Measurements from ENCODE around the gene PALLD. TPM values are rescaled to one million over a fixed set of nuclear protein-coding genes. Genes with fewer than 3 reads are reported as not detected.

The PALLD gene
- total RNA-seq, 4 donors from 2014 or later = 58.5 to 164 (median 84.2) TPM

DNA sequence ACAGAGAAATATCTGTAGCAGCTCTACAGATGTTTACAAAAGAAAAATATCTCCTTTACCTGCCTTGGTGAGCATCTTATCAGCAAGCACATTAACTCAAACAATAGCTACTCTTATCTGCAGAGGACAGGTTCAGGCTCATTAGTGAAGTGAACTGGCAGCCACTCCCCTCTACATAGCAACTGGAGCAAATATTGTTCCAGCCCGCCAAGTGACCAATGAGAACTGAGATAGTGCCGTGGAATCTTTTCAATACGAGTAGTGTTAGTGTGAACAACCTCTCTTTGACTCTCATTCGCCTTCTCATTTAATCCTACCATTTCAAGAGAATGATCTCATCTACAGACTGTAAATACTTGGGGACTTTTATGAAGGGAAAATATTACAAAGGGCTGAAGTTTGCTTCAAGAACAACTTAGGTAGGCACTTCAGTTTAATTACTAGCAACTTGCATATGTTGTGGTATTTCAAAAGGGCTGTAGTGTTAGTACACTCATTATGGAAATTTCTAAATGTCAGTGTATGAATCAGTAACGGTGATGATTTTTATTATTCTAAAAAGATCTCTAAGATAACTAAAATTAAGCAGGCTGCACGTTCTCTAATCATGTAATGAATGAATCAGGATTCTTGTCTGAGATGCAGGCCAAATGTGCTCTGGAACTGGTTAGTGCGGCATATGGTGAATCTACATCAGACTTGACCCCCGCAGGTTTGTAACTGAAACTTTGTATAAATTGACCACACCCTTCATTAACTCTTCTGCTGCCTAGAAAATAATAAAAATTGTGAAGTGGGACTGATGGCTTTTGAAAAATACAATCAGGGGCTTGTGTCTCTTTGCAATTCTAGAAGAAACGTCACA lies 72.4 kb downstream of the PALLD start:
- TF ChIP-seq, protein P1, sequence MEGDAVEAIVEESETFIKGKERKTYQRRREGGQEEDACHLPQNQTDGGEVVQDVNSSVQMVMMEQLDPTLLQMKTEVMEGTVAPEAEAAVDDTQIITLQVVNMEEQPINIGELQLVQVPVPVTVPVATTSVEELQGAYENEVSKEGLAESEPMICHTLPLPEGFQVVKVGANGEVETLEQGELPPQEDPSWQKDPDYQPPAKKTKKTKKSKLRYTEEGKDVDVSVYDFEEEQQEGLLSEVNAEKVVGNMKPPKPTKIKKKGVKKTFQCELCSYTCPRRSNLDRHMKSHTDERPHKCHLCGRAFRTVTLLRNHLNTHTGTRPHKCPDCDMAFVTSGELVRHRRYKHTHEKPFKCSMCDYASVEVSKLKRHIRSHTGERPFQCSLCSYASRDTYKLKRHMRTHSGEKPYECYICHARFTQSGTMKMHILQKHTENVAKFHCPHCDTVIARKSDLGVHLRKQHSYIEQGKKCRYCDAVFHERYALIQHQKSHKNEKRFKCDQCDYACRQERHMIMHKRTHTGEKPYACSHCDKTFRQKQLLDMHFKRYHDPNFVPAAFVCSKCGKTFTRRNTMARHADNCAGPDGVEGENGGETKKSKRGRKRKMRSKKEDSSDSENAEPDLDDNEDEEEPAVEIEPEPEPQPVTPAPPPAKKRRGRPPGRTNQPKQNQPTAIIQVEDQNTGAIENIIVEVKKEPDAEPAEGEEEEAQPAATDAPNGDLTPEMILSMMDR (IDR thresholded peaks at IDR 0.05) = no peak
- no peak for DNase-seq (ENCODE audit: low spot score)
- no peak for ATAC-seq (ENCODE audit: low FRiP score)

DNA sequence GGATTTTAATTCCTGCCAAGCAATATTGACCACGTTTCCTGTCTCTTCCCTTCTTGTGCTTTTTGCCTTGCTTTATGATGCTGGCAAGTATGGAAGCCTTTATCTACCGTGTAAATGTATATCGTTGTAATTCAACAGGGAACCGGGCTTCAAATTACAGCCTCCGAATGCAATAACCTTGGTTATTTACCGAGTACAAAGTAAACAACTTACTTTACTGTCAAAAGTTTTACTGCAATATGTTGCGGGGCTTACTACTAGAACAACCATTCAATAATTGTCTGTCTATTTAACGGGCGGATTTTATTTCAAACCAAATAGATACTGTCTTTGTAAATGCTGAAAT lies 73.1 kb downstream of the PALLD start:
- ATAC-seq (ENCODE audit: low FRiP score) = no peak
- DNase-seq (ENCODE audit: low spot score) = no peak
- TF ChIP-seq, protein P1 (IDR thresholded peaks at IDR 0.05) = no peak

DNA sequence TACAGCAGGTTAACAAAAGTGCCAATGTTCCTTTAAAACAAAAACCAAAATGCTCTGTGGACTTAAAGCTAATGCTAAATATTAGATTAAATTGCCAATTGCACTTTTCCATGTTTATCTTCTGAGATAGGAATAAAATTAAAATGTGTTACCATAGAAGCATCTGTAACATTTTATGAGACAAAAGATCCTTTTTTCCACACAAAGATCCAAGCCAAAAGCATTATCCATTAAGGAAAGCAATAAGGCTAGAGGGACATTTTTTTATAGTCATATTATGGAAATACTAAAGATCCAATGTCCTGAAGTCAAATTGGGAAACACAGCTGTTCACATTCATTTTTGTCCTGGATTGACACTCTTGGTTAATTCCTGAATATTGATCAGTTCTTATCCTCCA lies 73.6 kb downstream of the PALLD start:
- TF ChIP-seq, protein P1 (IDR thresholded peaks at IDR 0.05) = no peak
- DNase-seq (ENCODE audit: low spot score) (no peak), ATAC-seq (ENCODE audit: low FRiP score) (no peak)

DNA sequence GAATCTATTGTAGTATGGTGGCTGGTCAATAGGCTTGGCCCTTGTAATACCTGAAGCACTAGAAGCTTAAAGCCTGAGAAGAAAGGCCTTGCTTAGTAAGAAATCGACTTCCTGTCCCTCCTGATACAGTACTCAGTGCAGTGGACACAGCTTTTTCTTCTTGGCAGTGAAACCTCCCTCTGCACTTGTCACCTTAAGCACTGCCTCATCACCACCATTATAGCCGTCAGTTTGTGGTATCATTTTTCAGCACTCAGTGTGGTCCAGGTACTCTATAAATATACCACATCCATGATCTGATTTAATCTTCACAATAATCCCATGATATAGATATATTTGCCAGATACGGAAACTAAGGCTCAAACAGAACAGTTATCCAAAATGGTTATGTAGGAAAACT lies 75.2 kb downstream of the PALLD start:
- TF ChIP-seq, protein P1 (IDR thresholded peaks at IDR 0.05) = no peak
- no peak for ATAC-seq (ENCODE audit: low FRiP score)
- no peak for DNase-seq (ENCODE audit: low spot score)

DNA sequence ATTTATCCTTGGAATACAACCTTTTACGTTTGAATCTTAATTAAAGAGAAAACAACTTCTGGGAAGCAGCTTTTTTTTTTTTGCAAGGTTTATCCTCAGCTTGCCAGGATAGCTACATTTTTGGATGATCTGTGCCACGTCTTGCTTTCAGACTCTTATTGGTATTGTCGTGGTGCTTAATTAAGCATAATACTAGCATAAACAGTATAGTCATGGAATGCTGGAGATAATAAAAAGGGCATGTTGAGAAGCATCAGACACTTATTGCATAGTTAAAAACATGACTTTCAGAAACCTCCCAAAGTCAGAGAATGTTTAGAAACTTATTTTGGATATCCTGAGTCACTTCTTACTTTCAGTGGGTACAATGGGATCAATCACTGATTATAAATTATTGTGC lies 77.0 kb downstream of the PALLD start:
- ATAC-seq (ENCODE audit: low FRiP score) (no peak), DNase-seq (ENCODE audit: low spot score) (no peak)
- TF ChIP-seq, protein P1 (IDR thresholded peaks at IDR 0.05) = no peak

DNA sequence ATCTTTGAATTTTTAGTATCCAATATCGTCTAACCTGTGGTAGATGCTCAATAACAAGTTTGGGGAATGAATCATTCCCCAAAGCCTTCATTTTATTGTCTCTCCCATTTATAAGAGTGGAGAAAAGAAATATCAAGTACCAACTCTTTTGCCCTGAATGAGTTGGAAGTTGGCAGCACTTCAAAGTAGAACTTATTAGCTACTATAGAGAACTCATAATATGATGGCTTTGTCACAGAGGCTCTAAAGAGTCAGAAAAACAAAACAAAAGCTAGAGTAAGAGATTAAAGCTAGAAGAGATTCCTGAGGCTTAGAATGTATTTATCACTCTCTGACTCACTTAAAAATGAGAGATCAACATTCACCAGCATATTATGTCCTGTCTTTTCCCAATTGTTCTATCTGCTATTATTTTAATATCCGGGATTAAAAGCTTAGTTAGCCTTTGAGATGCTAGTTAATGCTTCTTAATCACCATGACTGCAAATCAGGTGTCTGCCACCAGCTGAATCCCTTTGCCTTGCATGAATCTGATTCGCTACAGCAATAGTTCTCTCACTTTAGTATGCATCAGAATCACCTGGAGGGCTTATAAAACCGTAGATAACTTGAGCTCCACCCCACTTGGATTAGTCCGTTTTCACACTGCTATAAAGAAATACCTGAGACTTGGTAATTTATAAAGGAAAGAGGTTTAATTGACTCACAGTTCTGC lies 77.9 kb downstream of the PALLD start:
- DNase-seq (ENCODE audit: low spot score) (no peak), ATAC-seq (ENCODE audit: low FRiP score) (no peak)
- TF ChIP-seq, protein P1 (IDR thresholded peaks at IDR 0.05) = no peak
